ENCODE results near the gene FSIP1. TPM values are rescaled to one million over a fixed set of nuclear protein-coding genes. Genes with fewer than 3 reads are reported as not detected.

FSIP1 gene
- total RNA-seq, 2 donors from 2014 or later: 4.1 to 5.3 TPM

- no peaks in the 10 kb centered on the region for H3K9me3 ChIP-seq
- DNase-seq: no peak
- intact Hi-C loops (cut with DNase I): no loop called here
- H3K4me1 ChIP-seq: no peaks in the 10 kb centered on the region
- H3K27ac ChIP-seq: no peak overlapping the region
- H3K27me3 ChIP-seq: no peaks in the 10 kb centered on the region
- no peak for TF ChIP-seq CTCF (IDR thresholded peaks at IDR 0.05)
- H3K36me3 ChIP-seq: no peaks in the 10 kb centered on the region
- no peak overlapping the region for H3K9ac ChIP-seq (ENCODE audit: low read depth in 2 of 2, low read length in 2 of 2)
- H3K4me3 ChIP-seq: no peak overlapping the region
Observed at GRCh38 chr15:39714251-39714650, 68.4 kb downstream of the FSIP1 start.

GRCh38 chr15:39713846-39714245, 68.8 kb downstream of the FSIP1 start:
- no peaks in the 10 kb centered on the region for H3K9me3 ChIP-seq
- H3K36me3 ChIP-seq: no peaks in the 10 kb centered on the region
- no peak overlapping the region for H3K9ac ChIP-seq (ENCODE audit: low read depth in 2 of 2, low read length in 2 of 2)
- H3K4me3 ChIP-seq: no peak overlapping the region
- intact Hi-C loops (cut with DNase I): no loop called here
- no peak overlapping the region for H3K27ac ChIP-seq
- no peak for DNase-seq
- no peaks in the 10 kb centered on the region for H3K4me1 ChIP-seq
- TF ChIP-seq CTCF (IDR thresholded peaks at IDR 0.05): no peak
- no peaks in the 10 kb centered on the region for H3K27me3 ChIP-seq

- no peak overlapping the region for H3K4me3 ChIP-seq
- no peak for TF ChIP-seq CTCF (IDR thresholded peaks at IDR 0.05)
- intact Hi-C loops (cut with DNase I): no loop called here
- no peaks in the 10 kb centered on the region for H3K36me3 ChIP-seq
- H3K4me1 ChIP-seq: no peaks in the 10 kb centered on the region
- H3K27me3 ChIP-seq: no peaks in the 10 kb centered on the region
- no peak overlapping the region for H3K9ac ChIP-seq (ENCODE audit: low read depth in 2 of 2, low read length in 2 of 2)
- H3K9me3 ChIP-seq: no peaks in the 10 kb centered on the region
- no peak overlapping the region for H3K27ac ChIP-seq
- DNase-seq: no peak
Observed at GRCh38 chr15:39710681-39711080, 72.0 kb downstream of the FSIP1 start.

- no peaks in the 10 kb centered on the region for H3K36me3 ChIP-seq
- no peak overlapping the region for H3K27ac ChIP-seq
- H3K9me3 ChIP-seq: no peaks in the 10 kb centered on the region
- intact Hi-C loops (cut with DNase I): no loop called here
- TF ChIP-seq CTCF (IDR thresholded peaks at IDR 0.05): no peak
- H3K4me3 ChIP-seq: no peak overlapping the region
- DNase-seq: no peak
- no peak overlapping the region for H3K9ac ChIP-seq (ENCODE audit: low read depth in 2 of 2, low read length in 2 of 2)
- no peaks in the 10 kb centered on the region for H3K27me3 ChIP-seq
- no peaks in the 10 kb centered on the region for H3K4me1 ChIP-seq
Observed at GRCh38 chr15:39709941-39710340, 72.7 kb downstream of the FSIP1 start.

- Histone ChIP-seq H3K27ac (no peak overlapping the region), H3K4me3 (no peak overlapping the region), H3K9me3 (no peaks in the 10 kb centered on the region), H3K9ac (ENCODE audit: low read depth in 2 of 2, low read length in 2 of 2) (no peak overlapping the region), H3K27me3 (no peaks in the 10 kb centered on the region), H3K36me3 (no peaks in the 10 kb centered on the region), H3K4me1 (no peaks in the 10 kb centered on the region)
- no peak for TF ChIP-seq CTCF (IDR thresholded peaks at IDR 0.05)
- intact Hi-C loops (cut with DNase I): no loop called here
- no peak for DNase-seq
Observed at GRCh38 chr15:39706206-39706605, 76.4 kb downstream of the FSIP1 start.

- intact Hi-C loops (cut with DNase I): no loop called here
Observed at GRCh38 chr15:39704689-39705088, 78.0 kb downstream of the FSIP1 start.

More at GRCh38 chr15:39704689-39705088, 78.0 kb downstream of the FSIP1 start:
- TF ChIP-seq CTCF (IDR thresholded peaks at IDR 0.05): no peak
- Histone ChIP-seq H3K27ac (no peak overlapping the region), H3K27me3 (no peaks in the 10 kb centered on the region), H3K4me1 (no peaks in the 10 kb centered on the region), H3K9me3 (no peaks in the 10 kb centered on the region), H3K4me3 (no peak overlapping the region), H3K9ac (ENCODE audit: low read depth in 2 of 2, low read length in 2 of 2) (no peak overlapping the region), H3K36me3 (no peaks in the 10 kb centered on the region)
- no peak for DNase-seq

All from colonic mucosa (tissue), 4 donors.